HG03521 (cell line): ENCODE data around the gene HNRNPM.
"Not testable (repeated sequence)": the region's sequence is repeated elsewhere in the genome, so short reads cannot be mapped to it uniquely, and the experiment has no call there.

Experiments
- ATAC-seq: cut with Tn5 transposase; IDR thresholded peaks from one replicate; pipeline ENCODE4 v1.9.1; 2021; ENCODE audit warnings: mild to moderate bottlenecking, moderate library complexity; ENCODE audit not compliant: unreplicated experiment

Gene HNRNPM

DNA sequence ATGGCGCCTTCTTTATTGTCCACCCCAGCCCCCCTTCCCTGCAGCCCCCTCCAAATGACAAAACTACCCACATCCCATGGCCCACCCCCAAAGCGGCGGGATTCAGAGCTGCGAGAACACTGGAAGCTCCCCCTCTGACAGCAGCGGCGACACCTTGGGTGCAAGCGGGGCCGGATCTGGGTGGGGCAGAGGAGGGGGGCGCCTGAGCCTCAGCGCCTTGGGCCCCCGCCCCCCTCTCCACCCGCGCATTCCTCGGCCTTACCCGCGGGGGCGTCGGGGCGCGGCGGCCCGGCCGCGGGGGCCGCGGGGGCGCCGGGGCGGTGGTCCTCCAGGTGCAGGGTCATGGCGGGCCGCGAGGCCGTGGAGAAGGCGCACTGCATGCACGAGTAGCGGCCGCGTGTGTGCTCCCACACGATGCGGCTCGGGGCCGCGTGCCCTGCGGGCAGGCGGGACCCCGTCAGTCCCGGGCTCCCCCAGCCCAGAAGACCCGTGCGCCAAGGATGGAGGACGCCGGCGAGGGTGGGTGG, 65.9 kb downstream of the HNRNPM start:
- no peak for ATAC-seq

DNA sequence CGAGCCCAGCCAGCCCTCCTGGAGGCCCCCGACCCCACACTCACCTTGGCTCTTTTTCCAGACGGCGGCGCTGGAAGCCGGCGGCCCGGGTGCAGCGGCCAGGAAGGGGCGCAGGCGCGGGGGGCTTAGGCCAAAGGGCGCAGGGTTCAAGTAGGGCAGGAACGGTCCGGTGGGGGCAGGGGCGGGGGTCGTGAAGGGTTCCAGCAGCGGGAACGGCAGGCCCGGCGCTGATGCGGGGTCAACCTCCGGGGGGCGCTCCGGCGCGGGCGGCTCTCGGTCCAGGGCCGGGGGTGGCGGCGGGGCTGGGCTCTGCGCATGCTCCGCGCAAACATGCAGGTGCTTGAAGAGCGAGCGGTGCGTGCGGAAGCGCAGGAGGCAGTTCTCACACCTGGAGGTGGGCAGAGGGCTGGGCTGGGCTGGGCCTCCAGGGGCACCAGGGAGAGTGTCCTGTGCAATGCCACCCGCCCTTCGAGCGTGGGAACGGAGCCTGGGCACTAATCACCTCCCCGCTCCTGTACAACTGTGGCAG, 66.9 kb downstream of the HNRNPM start:
- ATAC-seq: no peak

DNA sequence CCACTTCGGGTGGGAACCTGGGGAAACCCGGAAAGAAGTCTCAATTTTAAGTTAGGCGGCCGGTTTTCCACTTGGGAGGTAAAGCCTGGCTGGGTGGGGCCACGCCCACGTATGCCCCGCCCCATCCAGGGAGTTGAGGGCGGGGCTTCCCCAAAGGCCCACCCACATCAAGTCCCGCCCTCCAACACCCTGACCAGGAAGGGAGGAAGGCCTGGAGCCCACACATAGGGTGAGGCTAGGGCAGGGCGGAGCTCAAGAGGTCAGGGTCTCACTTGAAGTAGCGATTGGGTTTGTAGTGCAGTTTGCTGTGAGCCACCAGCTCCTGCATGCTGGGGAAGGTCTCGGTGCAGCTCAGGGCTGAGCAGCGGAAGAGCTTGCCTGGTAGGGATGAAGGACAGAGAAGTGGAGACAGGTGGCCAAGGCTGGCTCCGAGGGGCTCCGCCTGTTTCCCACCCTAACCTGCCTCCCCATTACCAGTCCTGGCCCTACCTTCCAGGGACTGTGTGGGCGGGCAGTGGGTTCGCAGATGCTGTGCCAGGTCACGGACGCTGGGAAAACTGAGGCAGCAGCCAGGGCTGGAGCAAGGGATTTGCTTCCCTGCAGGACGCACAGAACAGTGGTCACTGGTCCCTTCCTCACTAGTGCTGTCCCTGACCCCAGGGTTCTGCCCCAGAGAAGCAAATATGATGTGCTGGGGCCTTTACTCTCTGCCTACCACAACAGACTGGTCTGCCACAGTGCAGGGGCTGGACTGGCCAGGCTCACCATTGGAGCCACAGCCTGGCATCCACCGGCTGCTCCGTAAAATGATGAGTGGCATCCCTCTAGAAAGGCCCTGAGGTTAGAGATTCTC, 67.6 kb downstream of the HNRNPM start:
- ATAC-seq: no peak

DNA sequence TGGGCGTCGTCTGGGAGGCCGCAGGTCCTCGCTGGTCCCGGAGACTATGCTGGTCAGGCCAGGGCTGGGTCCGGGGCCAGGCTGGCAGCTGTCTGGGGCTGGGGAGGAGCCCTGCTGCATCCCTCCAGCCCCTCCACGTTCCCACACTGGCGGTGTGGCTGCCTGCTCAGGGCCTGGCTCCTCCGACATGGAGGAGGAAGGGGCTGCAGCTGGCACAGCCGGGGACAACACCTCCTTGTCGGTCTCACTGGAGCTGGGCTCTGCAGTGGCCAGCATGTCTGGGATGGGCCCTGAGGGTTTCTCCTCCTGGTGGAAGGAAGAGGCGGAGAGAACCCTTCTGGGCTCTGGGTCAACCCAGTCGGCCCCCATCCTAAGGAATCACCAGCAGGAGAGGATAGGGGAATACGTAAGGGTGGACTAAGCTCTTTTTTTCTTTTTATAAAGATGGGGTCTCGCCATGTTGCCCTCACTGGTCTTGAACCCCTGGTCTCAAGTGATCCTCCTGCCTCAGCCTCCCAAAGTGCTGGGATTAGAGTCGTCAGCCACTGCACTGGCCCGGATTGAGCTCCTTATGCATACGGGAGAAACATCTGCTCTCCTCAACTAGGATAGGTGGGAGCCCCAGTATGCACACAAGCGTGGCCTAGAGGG, 68.4 kb downstream of the HNRNPM start:
- ATAC-seq: no peak

GRCh38 chr19:8513687-8514504, 69.1 kb downstream of the HNRNPM start, which contains the start of gene ZNF414:
Gene ZNF414, minus strand, starts transcription at chr19:8514167. Its CDS starts 121 bp downstream, at chr19:8514046.
- peak; percentile 83 for ATAC-seq

- ATAC-seq: not testable (repeated sequence)
Measured at GRCh38 chr19:8514505-8515009, 69.8 kb downstream of the HNRNPM start.

DNA sequence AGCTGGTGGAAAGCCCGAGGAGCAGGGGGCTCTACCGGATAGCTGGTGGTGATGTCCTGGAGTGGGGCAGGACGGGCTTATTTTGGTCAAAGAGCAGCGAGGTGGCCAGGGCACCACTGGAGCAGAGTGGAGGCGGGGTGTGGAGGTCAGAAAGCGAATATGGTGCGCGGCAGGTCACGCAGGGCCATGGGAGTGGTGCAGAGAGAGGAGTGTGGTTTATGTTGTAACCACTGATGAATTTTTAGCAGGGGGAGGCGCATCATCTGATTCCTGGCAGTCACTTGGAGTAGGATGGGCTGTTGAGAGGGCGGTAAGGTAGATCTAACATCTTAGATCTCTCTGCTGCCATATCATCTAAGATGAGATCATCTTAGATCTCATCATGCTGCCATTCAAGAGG, 70.5 kb downstream of the HNRNPM start:
- ATAC-seq: no peak

DNA sequence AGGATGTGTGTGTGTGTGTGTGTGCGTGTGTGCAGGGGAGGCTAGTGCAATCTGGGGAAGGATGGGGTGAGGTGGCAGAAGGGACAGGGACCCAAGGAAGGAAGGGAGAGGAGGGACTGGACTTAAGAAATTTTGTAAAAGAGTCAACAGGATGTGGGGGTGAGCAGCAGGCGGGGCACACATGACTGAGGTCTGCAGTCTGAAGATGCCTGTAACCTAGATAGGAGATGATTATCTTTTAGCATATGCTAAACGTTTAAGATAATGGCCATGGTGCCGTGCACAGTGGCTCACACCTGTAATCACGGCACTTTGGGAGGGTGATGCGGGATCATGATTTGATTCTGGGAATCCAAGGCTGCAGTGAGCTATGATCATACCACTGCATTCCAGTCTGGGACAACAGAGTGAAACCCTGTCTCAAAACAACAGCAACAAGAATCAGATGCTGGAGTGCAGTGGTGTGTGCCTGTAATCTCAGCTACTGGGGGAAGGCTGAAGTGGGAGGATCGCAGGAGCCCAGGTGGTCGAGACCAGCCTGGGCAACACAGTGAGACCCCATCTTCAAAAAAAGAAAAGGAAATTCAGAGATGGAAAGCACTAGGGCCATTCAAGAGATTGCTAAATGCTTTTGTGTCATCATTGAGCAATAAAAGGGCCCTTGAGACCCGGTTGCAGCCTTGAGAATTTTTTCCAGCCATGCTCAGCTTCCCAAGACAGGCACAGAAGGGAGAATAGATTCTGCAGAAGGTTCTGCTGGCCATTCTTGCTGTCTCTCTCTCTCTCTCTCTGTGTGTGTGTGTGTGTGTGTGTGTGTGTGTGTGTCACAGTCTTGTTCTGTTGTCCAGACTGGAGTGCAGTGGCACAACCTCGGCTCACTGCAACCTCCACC, 73.0 kb downstream of the HNRNPM start:
- ATAC-seq: no peak

- no peak for ATAC-seq
Measured at GRCh38 chr19:8518536-8518935, 73.8 kb downstream of the HNRNPM start.

DNA sequence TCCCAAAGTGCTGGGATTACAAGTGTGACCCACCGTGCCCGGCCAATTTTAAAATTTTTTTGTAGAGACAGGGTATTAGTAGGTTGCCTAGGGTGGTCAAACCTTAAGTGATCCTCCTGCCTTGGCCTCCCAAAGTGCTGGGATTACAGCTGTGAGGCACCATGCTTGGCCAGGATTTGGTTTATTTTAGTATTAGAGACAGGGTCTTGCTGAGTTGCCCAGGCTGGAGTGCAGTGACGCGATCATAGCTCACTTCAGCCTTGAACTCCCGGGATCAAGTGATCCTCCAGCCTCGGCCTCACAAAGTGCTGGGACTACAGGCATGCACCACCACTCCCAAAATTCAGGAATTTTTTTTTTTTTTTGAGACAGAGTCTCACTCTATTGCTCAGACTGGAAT, 74.6 kb downstream of the HNRNPM start:
- no peak for ATAC-seq

- ATAC-seq: no peak
Measured at GRCh38 chr19:8525401-8525684, 80.6 kb downstream of the HNRNPM start.

- no peak for ATAC-seq
Measured at GRCh38 chr19:8526345-8527091, 81.7 kb downstream of the HNRNPM start.

- ATAC-seq: no peak
Measured at GRCh38 chr19:8528500-8528899, 83.7 kb downstream of the HNRNPM start.

GRCh38 chr19:8529369-8530006, 84.7 kb downstream of the HNRNPM start:
- no peak for ATAC-seq

DNA sequence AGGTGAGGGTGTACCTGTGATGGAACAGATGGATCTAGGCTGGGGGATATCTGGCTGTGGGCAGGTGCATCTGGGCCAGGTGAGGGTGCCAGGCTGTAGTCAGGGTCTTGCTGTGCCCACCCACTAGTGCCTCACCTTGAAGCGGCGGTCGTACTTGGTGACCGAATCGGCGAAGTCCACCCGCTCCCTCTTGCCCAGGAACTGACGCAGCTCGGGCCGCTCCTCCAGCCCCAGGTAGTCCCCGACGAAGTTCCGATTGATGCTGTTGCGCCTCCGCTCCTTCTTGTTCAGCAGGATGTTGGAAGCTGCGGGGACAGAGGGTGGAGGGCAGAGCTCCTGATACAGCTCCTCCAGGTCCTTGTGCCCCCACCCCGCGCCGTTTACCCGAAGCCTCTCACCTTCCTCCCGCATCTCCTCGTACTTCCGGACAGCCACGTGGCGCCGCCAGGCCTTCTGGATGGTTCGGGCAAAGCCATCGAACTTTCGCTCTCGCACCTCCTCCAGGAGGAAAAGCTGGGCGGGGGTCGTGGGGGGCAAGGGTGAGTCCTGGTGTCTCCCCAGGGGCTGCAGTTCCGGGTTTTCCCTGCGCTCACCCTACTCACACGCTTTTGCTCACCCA, 85.4 kb downstream of the HNRNPM start:
- no peak for ATAC-seq

GRCh38 chr19:8531470-8531869, 86.7 kb downstream of the HNRNPM start:
- no peak for ATAC-seq

GRCh38 chr19:8532225-8532624, 87.5 kb downstream of the HNRNPM start:
- no peak for ATAC-seq

- ATAC-seq: no peak
Measured at GRCh38 chr19:8536282-8536681, 91.5 kb downstream of the HNRNPM start.
